ENCODE results near the gene NRG3.

DNA sequence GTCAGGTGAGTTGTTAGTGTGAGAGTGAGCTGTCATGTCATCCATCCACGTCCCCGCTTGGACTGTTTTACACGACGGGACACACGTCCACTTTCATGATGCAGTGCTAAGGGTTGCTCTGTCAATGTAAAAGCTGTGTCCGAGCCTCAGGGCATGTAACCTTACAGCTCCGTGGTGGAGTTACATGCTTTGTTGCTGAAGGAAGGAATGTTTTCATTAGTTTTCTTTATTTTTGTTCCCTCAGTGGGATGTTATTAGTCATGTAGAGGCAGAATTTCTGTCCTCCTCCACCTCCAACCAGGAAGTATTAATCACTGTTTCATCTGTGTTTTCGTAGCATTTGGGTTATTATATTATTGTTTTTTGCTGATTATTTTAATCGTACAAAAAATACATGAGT, 88.6 kb downstream of the NRG3 start:
- TF ChIP-seq, protein P1, sequence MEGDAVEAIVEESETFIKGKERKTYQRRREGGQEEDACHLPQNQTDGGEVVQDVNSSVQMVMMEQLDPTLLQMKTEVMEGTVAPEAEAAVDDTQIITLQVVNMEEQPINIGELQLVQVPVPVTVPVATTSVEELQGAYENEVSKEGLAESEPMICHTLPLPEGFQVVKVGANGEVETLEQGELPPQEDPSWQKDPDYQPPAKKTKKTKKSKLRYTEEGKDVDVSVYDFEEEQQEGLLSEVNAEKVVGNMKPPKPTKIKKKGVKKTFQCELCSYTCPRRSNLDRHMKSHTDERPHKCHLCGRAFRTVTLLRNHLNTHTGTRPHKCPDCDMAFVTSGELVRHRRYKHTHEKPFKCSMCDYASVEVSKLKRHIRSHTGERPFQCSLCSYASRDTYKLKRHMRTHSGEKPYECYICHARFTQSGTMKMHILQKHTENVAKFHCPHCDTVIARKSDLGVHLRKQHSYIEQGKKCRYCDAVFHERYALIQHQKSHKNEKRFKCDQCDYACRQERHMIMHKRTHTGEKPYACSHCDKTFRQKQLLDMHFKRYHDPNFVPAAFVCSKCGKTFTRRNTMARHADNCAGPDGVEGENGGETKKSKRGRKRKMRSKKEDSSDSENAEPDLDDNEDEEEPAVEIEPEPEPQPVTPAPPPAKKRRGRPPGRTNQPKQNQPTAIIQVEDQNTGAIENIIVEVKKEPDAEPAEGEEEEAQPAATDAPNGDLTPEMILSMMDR (IDR thresholded peaks at IDR 0.05 in 2 of 3, conservative IDR thresholded peaks at IDR 0.05 in 1 of 3; ENCODE audit: borderline replicate concordance in 1 of 3, insufficient read depth in 1 of 3, low read depth in 2 of 3, low read length in 2 of 3): no peak
- TF ChIP-seq POLR2AphosphoS5 (IDR thresholded peaks at IDR 0.05; ENCODE audit: low read depth, low read length) (no peak), EZH2 (IDR thresholded peaks at IDR 0.05) (no peak), JUND (IDR thresholded peaks at IDR 0.05) (no peak), ZFX (IDR thresholded peaks at IDR 0.05) (no peak)
